HepG2 (cell line): Measurements from ENCODE around the gene ENO1. TPM values are rescaled to one million over a fixed set of nuclear protein-coding genes. Genes with fewer than 3 reads are reported as not detected.

Experiments
- ELF3 ChIP-seq: IDR thresholded peaks from 2 replicates; pipeline ENCODE4 v1.6.1; 2016; ENCODE audit warnings: missing genetic modification reagents, missing compliant biosample characterization
- FOSL2 ChIP-seq: sonication (generic); formaldehyde crosslinking; IDR thresholded peaks from 2 replicates; pipeline ENCODE4 v1.4.0; 2020; ENCODE audit warnings: missing genetic modification reagents
- FOXC1 ChIP-seq: sonication (generic); formaldehyde crosslinking; IDR thresholded peaks from 2 replicates; pipeline ENCODE4 v1.8.0; 2022; ENCODE audit warnings: mild to moderate bottlenecking, missing genetic modification reagents, borderline replicate concordance
- GATA4 ChIP-seq: sonication (generic); IDR thresholded peaks from 2 replicates; pipeline ENCODE4 v1.6.1; 2016; ENCODE audit warnings: antibody characterized with exemption, low read depth, borderline replicate concordance
- MAFF ChIP-seq: IDR thresholded peaks from 2 replicates; pipeline ENCODE4 v1.6.1; 2011; ENCODE audit warnings: low read depth, low read length, improper control_type of control experiment
- MYC ChIP-seq: sonication (generic); formaldehyde crosslinking; IDR thresholded peaks from 2 replicates; pipeline ENCODE4 v1.9.0; 2021; ENCODE audit warnings: missing genetic modification reagents, borderline replicate concordance
- RELA ChIP-seq: sonication (generic); formaldehyde crosslinking; IDR thresholded peaks from 2 replicates; pipeline ENCODE4 v1.4.0; 2020; ENCODE audit warnings: missing genetic modification reagents
- RFX5 ChIP-seq: IDR thresholded peaks from 2 replicates; pipeline ENCODE4 v1.6.1; 2011; ENCODE audit warnings: low read depth, low read length, improper control_type of control experiment
- SOX13 ChIP-seq, 3 experiments: fragments of 450-650 bp in 1 of 3; sonication (generic) in 1 of 3; formaldehyde crosslinking in 1 of 3; IDR thresholded peaks in 2 of 3; conservative IDR thresholded peaks in 1 of 3; 2 replicates each; pipeline versions ENCODE4 v1.5.0 to v1.6.1; 2016 to 2020; ENCODE audit warnings: antibody characterized with exemption in 1 of 3, mild to moderate bottlenecking in 1 of 3, missing compliant biosample characterization in 1 of 3, missing genetic modification reagents in 1 of 3, moderate library complexity in 1 of 3
- SRY ChIP-seq: sonication (generic); formaldehyde crosslinking; IDR thresholded peaks from 2 replicates; pipeline ENCODE4 v1.8.0; 2022; ENCODE audit warnings: mild to moderate bottlenecking, missing genetic modification reagents
- ZNF160 ChIP-seq: sonication (generic); formaldehyde crosslinking; IDR thresholded peaks from 2 replicates; pipeline ENCODE4 v1.8.0; 2022; ENCODE audit warnings: mild to moderate bottlenecking, inconsistent platforms, missing genetic modification reagents
- ZNF24 ChIP-seq: fragments of 450-650 bp; IDR thresholded peaks from 2 replicates; pipeline ENCODE4 v1.6.1; 2017; ENCODE audit warnings: antibody characterized with exemption, mild to moderate bottlenecking
- ZNF292 ChIP-seq: sonication (generic); formaldehyde crosslinking; IDR thresholded peaks from 2 replicates; pipeline ENCODE4 v1.8.1; 2022; ENCODE audit warnings: mild to moderate bottlenecking, low read depth, missing genetic modification reagents, borderline replicate concordance
- ZNF607 ChIP-seq: sonication (generic); formaldehyde crosslinking; IDR thresholded peaks from 2 replicates; pipeline ENCODE4 v1.5.1; 2020; ENCODE audit warnings: missing genetic modification reagents, mild to moderate bottlenecking, borderline replicate concordance
- ZNF629 ChIP-seq: sonication (generic); formaldehyde crosslinking; conservative IDR thresholded peaks from 2 replicates; pipeline ENCODE4 v1.5.0; 2020; ENCODE audit warnings: missing genetic modification reagents
- ZNF737 ChIP-seq: sonication (generic); formaldehyde crosslinking; IDR thresholded peaks from 2 replicates; pipeline ENCODE4 v1.5.0; 2020; ENCODE audit warnings: missing genetic modification reagents, mild to moderate bottlenecking, borderline replicate concordance
- ZNF761 ChIP-seq: sonication (generic); formaldehyde crosslinking; conservative IDR thresholded peaks from 2 replicates; pipeline ENCODE4 v1.4.0; 2020; ENCODE audit warnings: mild to moderate bottlenecking, missing genetic modification reagents
- polyA plus RNA-seq, 8 experiments: library from polyadenylated mRNA; depleted of rRNA in 3 of 8; stranded (reverse) in 7 of 8; unstranded in 1 of 8; fragments of >200 nt; fragmentation: Illumina TruSeq in 4 of 8; extraction: Trizol in 4 of 8; gene quantifications; 2 replicates each; pipeline versions ENCODE4 v1.2.1 to v1.2.3, GENCODE V29; 2011 to 2016; ENCODE audit warnings: low read depth in 4 of 8, missing spikeins in 1 of 8, mixed read lengths in 1 of 8; ENCODE audit not compliant: insufficient read depth in 1 of 8
- total RNA-seq, 5 experiments: library from RNA; depleted of rRNA; stranded (reverse); fragments of >200 nt; fragmentation: Illumina TruSeq; extraction: Trizol; gene quantifications; 2 replicates each; pipeline ENCODE4 v1.2.3, GENCODE V29; 2016; ENCODE audit warnings: low read depth in 1 of 5
- TF ChIP-seq, protein P1 (sequence below): sonication (generic); formaldehyde crosslinking; IDR thresholded peaks from 2 replicates; pipeline ENCODE4; 2020; ENCODE audit warnings: missing genetic modification reagents, mild to moderate bottlenecking, borderline replicate concordance
- TF ChIP-seq, protein P2 (sequence below): sonication (generic); IDR thresholded peaks from 2 replicates; pipeline ENCODE4 v1.6.1; 2016; ENCODE audit warnings: low read depth, borderline replicate concordance
- TF ChIP-seq, protein P3 (sequence below): sonication (generic); formaldehyde crosslinking; IDR thresholded peaks from 2 replicates; pipeline ENCODE4 v1.5.1; 2020; ENCODE audit warnings: missing genetic modification reagents, mild to moderate bottlenecking, borderline replicate concordance

The ENO1 gene
- total and polyA plus RNA-seq, 2 of the 13 experiments (the other 11 are each of a cell fraction or from before 2014, with no cell fraction given): 1,559 to 3,103 TPM

DNA sequence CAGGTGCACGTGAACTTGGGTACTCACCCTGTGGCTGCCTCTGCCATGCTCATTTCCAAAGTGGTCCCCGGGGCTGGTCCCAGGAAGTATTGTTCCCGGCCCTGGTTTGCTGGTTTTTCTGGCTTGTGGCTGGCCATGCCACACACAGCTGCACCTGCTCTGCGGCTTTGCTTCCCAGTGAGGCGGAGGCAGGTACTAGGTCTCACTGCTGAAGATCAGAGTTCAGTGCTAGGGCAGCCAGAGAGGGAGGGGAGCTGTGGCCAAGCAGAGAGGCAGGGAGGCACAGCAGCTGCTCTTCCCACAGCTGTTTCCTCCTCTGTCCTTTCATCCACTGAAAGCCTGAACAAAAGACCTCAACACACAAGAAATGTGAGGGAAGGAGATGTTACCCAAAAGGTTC lies 30.5 kb downstream of the ENO1 start (continued):
- TF ChIP-seq ZNF24 (no peak), ELF3 (CRISPR knock-in tag) (peak; percentile 46; the same call in 1 of the 2 replicates), ZNF737 (CRISPR knock-in tag) (no peak), ZNF761 (CRISPR knock-in tag) (0 out of 2 replicates have a peak, but pooled peaks have one; percentile 6), ZNF607 (CRISPR knock-in tag) (no peak), SOX13 (IDR thresholded peaks at IDR 0.05) (no peak), SOX13 (CRISPR knock-in tag; conservative IDR thresholded peaks at IDR 0.05 in 1 of 2, IDR thresholded peaks at IDR 0.05 in 1 of 2) (0 out of 4 replicates have a peak, but pooled peaks of 1 of the 2 experiments have one; percentile 21), RFX5 (no peak), ZNF292 (CRISPR knock-in tag) (peak; percentile 95), FOXC1 (CRISPR knock-in tag) (0 out of 2 replicates have a peak, but pooled peaks have one; percentile 17), FOSL2 (CRISPR knock-in tag) (0 out of 2 replicates have a peak, but pooled peaks have one; percentile 8), GATA4 (no peak), ZNF160 (CRISPR knock-in tag) (no peak), ZNF629 (peak; percentile 28; the same call in 1 of the 2 replicates), MYC (CRISPR knock-in tag) (0 out of 2 replicates have a peak, but pooled peaks have one; percentile 37), SRY (CRISPR knock-in tag) (peak; percentile 16; the same call in 1 of the 2 replicates), RELA (CRISPR knock-in tag) (0 out of 2 replicates have a peak, but pooled peaks have one; percentile 28), MAFF (no peak)
- TF ChIP-seq, protein P1, sequence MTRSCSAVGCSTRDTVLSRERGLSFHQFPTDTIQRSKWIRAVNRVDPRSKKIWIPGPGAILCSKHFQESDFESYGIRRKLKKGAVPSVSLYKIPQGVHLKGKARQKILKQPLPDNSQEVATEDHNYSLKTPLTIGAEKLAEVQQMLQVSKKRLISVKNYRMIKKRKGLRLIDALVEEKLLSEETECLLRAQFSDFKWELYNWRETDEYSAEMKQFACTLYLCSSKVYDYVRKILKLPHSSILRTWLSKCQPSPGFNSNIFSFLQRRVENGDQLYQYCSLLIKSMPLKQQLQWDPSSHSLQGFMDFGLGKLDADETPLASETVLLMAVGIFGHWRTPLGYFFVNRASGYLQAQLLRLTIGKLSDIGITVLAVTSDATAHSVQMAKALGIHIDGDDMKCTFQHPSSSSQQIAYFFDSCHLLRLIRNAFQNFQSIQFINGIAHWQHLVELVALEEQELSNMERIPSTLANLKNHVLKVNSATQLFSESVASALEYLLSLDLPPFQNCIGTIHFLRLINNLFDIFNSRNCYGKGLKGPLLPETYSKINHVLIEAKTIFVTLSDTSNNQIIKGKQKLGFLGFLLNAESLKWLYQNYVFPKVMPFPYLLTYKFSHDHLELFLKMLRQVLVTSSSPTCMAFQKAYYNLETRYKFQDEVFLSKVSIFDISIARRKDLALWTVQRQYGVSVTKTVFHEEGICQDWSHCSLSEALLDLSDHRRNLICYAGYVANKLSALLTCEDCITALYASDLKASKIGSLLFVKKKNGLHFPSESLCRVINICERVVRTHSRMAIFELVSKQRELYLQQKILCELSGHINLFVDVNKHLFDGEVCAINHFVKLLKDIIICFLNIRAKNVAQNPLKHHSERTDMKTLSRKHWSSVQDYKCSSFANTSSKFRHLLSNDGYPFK (CRISPR knock-in tag): 0 out of 2 replicates have a peak, but pooled peaks have one; percentile 15
- TF ChIP-seq, protein P2, sequence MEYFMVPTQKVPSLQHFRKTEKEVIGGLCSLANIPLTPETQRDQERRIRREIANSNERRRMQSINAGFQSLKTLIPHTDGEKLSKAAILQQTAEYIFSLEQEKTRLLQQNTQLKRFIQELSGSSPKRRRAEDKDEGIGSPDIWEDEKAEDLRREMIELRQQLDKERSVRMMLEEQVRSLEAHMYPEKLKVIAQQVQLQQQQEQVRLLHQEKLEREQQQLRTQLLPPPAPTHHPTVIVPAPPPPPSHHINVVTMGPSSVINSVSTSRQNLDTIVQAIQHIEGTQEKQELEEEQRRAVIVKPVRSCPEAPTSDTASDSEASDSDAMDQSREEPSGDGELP: peak; percentile 91; the same call in 1 of the 2 replicates
- TF ChIP-seq, protein P3, sequence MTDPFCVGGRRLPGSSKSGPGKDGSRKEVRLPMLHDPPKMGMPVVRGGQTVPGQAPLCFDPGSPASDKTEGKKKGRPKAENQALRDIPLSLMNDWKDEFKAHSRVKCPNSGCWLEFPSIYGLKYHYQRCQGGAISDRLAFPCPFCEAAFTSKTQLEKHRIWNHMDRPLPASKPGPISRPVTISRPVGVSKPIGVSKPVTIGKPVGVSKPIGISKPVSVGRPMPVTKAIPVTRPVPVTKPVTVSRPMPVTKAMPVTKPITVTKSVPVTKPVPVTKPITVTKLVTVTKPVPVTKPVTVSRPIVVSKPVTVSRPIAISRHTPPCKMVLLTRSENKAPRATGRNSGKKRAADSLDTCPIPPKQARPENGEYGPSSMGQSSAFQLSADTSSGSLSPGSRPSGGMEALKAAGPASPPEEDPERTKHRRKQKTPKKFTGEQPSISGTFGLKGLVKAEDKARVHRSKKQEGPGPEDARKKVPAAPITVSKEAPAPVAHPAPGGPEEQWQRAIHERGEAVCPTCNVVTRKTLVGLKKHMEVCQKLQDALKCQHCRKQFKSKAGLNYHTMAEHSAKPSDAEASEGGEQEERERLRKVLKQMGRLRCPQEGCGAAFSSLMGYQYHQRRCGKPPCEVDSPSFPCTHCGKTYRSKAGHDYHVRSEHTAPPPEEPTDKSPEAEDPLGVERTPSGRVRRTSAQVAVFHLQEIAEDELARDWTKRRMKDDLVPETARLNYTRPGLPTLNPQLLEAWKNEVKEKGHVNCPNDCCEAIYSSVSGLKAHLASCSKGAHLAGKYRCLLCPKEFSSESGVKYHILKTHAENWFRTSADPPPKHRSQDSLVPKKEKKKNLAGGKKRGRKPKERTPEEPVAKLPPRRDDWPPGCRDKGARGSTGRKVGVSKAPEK (CRISPR knock-in tag): peak; percentile 51; the same call in 1 of the 2 replicates
